Trophoblast cell (in vitro differentiated cells and primary cell): ENCODE measurements around the gene ME2.

Source experiments
- DNase-seq, 2 donors: peaks; one replicate each; pipeline ENCODE4 v3.0.0-alpha.2; 2016
- H2AFZ ChIP-seq: 2 replicates; pipeline ENCODE4 v1.6.1; 2013; ENCODE audit warnings: low read length, moderate library complexity, mild to moderate bottlenecking; ENCODE audit not compliant: insufficient read depth, poor library complexity
- H2AK5ac ChIP-seq: 2 replicates; pipeline ENCODE4 v1.6.1; 2013; ENCODE audit warnings: mild to moderate bottlenecking, low read length
- H2BK120ac ChIP-seq: 2 replicates; pipeline ENCODE4 v1.6.1; 2013; ENCODE audit warnings: low read length, mild to moderate bottlenecking, moderate library complexity; ENCODE audit not compliant: insufficient read depth, poor library complexity
- H2BK12ac ChIP-seq: 2 replicates; pipeline ENCODE4 v1.6.1; 2013; ENCODE audit warnings: mild to moderate bottlenecking, low read length, moderate library complexity
- H2BK5ac ChIP-seq: 2 replicates; pipeline ENCODE4 v1.6.1; 2013; ENCODE audit warnings: low read length, low read depth, moderate library complexity, mild to moderate bottlenecking; ENCODE audit not compliant: poor library complexity
- H3K14ac ChIP-seq: 2 replicates; pipeline ENCODE4 v1.6.1; 2013; ENCODE audit warnings: mild to moderate bottlenecking, low read length
- H3K18ac ChIP-seq: 2 replicates; pipeline ENCODE4 v1.6.1; 2013; ENCODE audit warnings: mild to moderate bottlenecking, low read length
- H3K23ac ChIP-seq: 2 replicates; pipeline ENCODE4 v1.6.1; 2013; ENCODE audit warnings: low read length
- H3K27ac ChIP-seq: 2 replicates; pipeline ENCODE4 v1.5.1; 2013; ENCODE audit warnings: low read depth, mild to moderate bottlenecking, inconsistent platforms, low read length, moderate library complexity
- H3K27me3 ChIP-seq: 2 replicates; pipeline ENCODE4 v1.6.1; 2013; ENCODE audit warnings: inconsistent platforms, mild to moderate bottlenecking, low read length, moderate library complexity; ENCODE audit not compliant: insufficient read depth
- H3K36me3 ChIP-seq, 2 experiments: 1 replicate in 1 of 2; 2 replicates in 1 of 2; pipeline ENCODE4 v1.6.1; 2013; ENCODE audit warnings: low read length in 2 of 2, mild to moderate bottlenecking in 2 of 2, moderate library complexity in 1 of 2; ENCODE audit not compliant: insufficient read depth in 2 of 2, control insufficient read depth in 1 of 2
- H3K4ac ChIP-seq: 2 replicates; pipeline ENCODE4 v1.6.1; 2013; ENCODE audit warnings: low read depth, mild to moderate bottlenecking, low read length, moderate library complexity
- H3K4me1 ChIP-seq, 2 experiments: 1 replicate in 1 of 2; 2 replicates in 1 of 2; pipeline ENCODE4 v1.6.1; 2013; ENCODE audit warnings: low read length in 2 of 2, mild to moderate bottlenecking in 2 of 2, moderate library complexity in 1 of 2; ENCODE audit not compliant: insufficient read depth in 2 of 2, control insufficient read depth in 1 of 2
- H3K4me2 ChIP-seq: 2 replicates; pipeline ENCODE4 v1.6.1; 2013; ENCODE audit warnings: inconsistent platforms, mild to moderate bottlenecking, low read length, moderate library complexity
- H3K4me3 ChIP-seq: 2 replicates; pipeline ENCODE4 v1.5.1; 2013; ENCODE audit warnings: mild to moderate bottlenecking, low read depth, low read length, inconsistent platforms
- H3K79me1 ChIP-seq: one replicate; pipeline ENCODE4 v1.6.1; 2013; ENCODE audit warnings: low read length
- H3K79me2 ChIP-seq: 2 replicates; pipeline ENCODE4 v1.6.1; 2013; ENCODE audit warnings: low read length, mild to moderate bottlenecking; ENCODE audit not compliant: control insufficient read depth, insufficient read depth, poor library complexity
- H3K9ac ChIP-seq: 2 replicates; pipeline ENCODE4 v1.6.1; 2013; ENCODE audit warnings: mild to moderate bottlenecking, low read length
- H3K9me3 ChIP-seq: 2 replicates; pipeline ENCODE4 v1.6.1; 2013; ENCODE audit warnings: low read depth, mild to moderate bottlenecking, control low read depth, inconsistent platforms, low read length; ENCODE audit not compliant: insufficient read depth
- H4K12ac ChIP-seq: 2 replicates; pipeline ENCODE4 v1.6.1; 2013; ENCODE audit warnings: low read depth, mild to moderate bottlenecking, low read length, moderate library complexity
- H4K8ac ChIP-seq: 2 replicates; pipeline ENCODE4 v1.6.1; 2013; ENCODE audit warnings: low read depth, mild to moderate bottlenecking, low read length, moderate library complexity
- H4K91ac ChIP-seq: one replicate; pipeline ENCODE4 v1.6.1; 2013; ENCODE audit warnings: low read depth, mild to moderate bottlenecking, low read length, moderate library complexity
- WGBS: extraction: QIAGEN DNeasy Blood & Tissue Kit; methylation state at CpG from one replicate; pipeline ENCODE4 v1.1.7; 2013; ENCODE audit warnings: missing lambda C conversion rate; ENCODE audit not compliant: insufficient read length, insufficient coverage; ENCODE audit errors: extremely low coverage; 5-methylcytosine and 5-hydroxymethylcytosine counted together

Gene ME2

DNA sequence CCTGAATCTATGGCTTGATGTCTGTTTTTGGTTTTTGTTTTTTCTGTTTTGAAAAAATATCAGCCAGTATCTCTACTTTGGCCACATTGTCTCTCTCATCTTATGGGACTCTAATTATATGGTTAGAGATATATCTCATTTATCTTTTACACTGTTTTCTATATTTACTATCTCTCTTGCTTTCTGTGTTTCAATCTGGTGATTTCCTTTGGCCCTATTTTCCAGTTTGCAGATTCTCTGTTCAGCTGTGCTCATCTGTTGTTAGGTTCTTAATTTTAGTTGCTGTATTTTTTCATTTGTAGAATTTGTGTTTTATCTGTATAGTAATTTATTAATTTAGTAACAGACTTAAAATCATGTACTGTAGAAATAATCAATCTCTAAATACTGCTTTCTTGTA is 47.6 kb downstream of the ME2 start:
- no peak for DNase-seq
- Histone ChIP-seq H3K18ac (no peak overlapping the region), H3K9ac (no peak overlapping the region)

DNA sequence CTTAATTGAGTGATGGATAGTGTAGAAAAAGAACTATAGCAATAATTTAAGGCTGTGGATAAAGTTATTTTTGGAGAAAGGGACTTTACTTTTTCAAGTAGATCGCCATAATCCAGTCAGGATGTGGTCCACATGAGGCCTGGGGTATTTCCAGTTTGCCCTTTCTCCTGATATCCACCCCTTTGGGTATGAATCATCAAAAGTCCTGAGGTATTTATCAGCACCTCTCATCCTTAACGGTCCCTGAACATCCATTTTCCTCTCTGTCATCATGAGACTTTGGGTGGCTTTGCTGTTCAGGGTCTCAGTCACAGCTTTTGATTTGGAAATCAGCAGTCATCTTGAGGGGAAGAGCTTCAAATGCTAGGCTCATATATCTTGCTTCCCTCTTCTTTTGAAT is 49.6 kb downstream of the ME2 start:
- H3K4me2 ChIP-seq = no peak overlapping the region

More for the DNA sequence above, 47.6 kb downstream of the ME2 start:
- no peak overlapping the region for H4K91ac ChIP-seq
- no peak overlapping the region for H2BK12ac ChIP-seq
- no peaks in the 10 kb centered on the region for H3K79me1 ChIP-seq
- H2BK5ac ChIP-seq = no peak overlapping the region
- H3K27me3 ChIP-seq = no peaks in the 10 kb centered on the region
- no peaks in the 10 kb centered on the region for H3K79me2 ChIP-seq
- no peak overlapping the region for H3K4ac ChIP-seq
- no peak overlapping the region for H4K8ac ChIP-seq
- no peak overlapping the region for H2AK5ac ChIP-seq
- no peaks in the 10 kb centered on the region for H3K9me3 ChIP-seq
- no peak overlapping the region for H3K14ac ChIP-seq
- no peak overlapping the region for H2BK120ac ChIP-seq
- H3K4me3 ChIP-seq = no peak overlapping the region
- H3K27ac ChIP-seq = no peak overlapping the region
- H2AFZ ChIP-seq = no peak overlapping the region
- no peak overlapping the region for H3K23ac ChIP-seq
- no peak overlapping the region for H4K12ac ChIP-seq
- H3K36me3 ChIP-seq = no peaks in the 10 kb centered on the region
- no peaks in the 10 kb centered on the region for H3K4me1 ChIP-seq
- no peak overlapping the region for H3K4me2 ChIP-seq

DNA sequence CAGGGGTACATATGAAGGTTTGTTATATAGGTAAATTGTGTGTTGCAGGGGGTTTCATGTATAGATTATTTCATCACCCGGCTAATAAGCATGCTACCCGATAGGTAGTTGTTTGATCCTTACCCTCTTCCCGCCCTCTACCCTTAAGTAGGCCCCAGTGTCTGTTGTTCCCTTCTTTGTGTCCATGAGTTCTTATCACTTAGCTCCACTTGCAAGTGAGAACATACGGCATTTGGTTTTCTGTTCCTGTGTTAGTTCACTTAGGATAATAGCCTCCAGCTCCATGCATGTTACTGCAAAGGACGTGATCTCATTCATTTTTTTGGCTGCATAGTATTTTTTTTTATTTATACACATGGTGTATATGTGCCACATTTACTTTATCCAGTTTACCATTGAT is 54.8 kb downstream of the ME2 start:
- Histone ChIP-seq H2BK5ac (no peak overlapping the region), H3K14ac (no peak overlapping the region), H2BK120ac (no peak overlapping the region), H3K27me3 (no peaks in the 10 kb centered on the region), H3K4me3 (no peak overlapping the region), H4K8ac (no peak overlapping the region), H2AK5ac (no peak overlapping the region), H4K12ac (no peak overlapping the region), H2AFZ (no peak overlapping the region), H3K36me3 (peaks cover 0 to 2% of the 10 kb centered on the region in 2 experiments), H3K27ac (no peak overlapping the region), H3K79me2 (no peaks in the 10 kb centered on the region), H3K79me1 (no peaks in the 10 kb centered on the region), H3K9me3 (no peaks in the 10 kb centered on the region), H2BK12ac (no peak overlapping the region), H4K91ac (no peak overlapping the region), H3K4me2 (no peak overlapping the region), H3K18ac (no peak overlapping the region), H3K4me1 (no peaks in the 10 kb centered on the region), H3K4ac (no peak overlapping the region), H3K9ac (no peak overlapping the region), H3K23ac (no peak overlapping the region)
- WGBS = no CpG with 5 or more reads among the region's 5 CpGs
- no peak for DNase-seq

More for the DNA sequence above, 49.6 kb downstream of the ME2 start:
- Histone ChIP-seq H3K36me3 (no peaks in the 10 kb centered on the region), H3K79me1 (no peaks in the 10 kb centered on the region), H3K4me1 (no peaks in the 10 kb centered on the region), H4K12ac (no peak overlapping the region), H3K18ac (no peak overlapping the region), H2BK120ac (no peak overlapping the region), H3K4ac (no peak overlapping the region), H2BK12ac (no peak overlapping the region), H4K8ac (no peak overlapping the region), H4K91ac (no peak overlapping the region), H3K4me3 (no peak overlapping the region), H3K9ac (no peak overlapping the region), H3K79me2 (no peaks in the 10 kb centered on the region), H2BK5ac (no peak overlapping the region), H3K27me3 (no peaks in the 10 kb centered on the region), H3K27ac (no peak overlapping the region), H3K23ac (no peak overlapping the region), H3K14ac (no peak overlapping the region), H2AK5ac (no peak overlapping the region), H2AFZ (no peak overlapping the region), H3K9me3 (no peaks in the 10 kb centered on the region)
- no CpG with 5 or more reads among the region's 2 CpGs for WGBS
- DNase-seq = no peak

DNA sequence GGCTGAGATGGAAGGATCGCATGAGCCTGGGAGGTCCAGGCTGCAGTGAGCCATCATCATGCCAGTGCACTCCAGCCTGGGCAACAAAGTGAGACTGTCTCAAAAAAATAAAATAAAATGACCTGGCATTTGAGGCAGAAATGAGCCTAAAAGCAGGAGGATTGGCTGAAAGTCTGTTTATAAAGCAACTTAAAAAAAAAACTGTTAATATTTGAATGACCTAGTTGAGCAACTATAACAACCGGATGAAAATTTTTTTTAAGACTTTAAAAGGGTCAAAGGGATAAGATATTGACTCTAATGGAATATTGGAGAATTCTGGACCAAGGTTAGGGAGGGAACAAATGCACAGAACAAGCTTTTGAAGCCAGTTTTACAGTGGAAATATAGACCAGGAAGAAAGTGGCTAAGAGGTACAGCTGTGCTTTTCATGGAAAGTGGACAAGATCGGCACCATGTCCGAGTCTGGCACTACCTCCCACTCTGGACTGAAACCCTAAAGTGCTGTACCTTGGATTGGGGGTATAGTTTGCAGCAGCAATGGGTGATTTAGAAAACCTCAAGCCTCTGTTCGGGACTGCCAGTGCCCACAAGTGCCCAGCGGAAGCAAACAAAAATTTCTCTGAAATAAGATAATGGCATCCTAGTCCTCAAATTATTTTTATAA is 55.8 kb downstream of the ME2 start:
- Histone ChIP-seq H3K4me3 (no peak overlapping the region), H3K36me3 (peaks cover 0 to 2% of the 10 kb centered on the region in 2 experiments), H3K4me1 (no peaks in the 10 kb centered on the region), H3K27me3 (no peaks in the 10 kb centered on the region), H3K18ac (no peak overlapping the region), H3K79me1 (no peaks in the 10 kb centered on the region), H3K9me3 (no peaks in the 10 kb centered on the region), H4K91ac (no peak overlapping the region), H3K4me2 (no peak overlapping the region), H2AFZ (no peak overlapping the region), H2BK5ac (no peak overlapping the region), H4K12ac (no peak overlapping the region), H3K14ac (no peak overlapping the region), H2AK5ac (no peak overlapping the region), H3K27ac (no peak overlapping the region), H3K4ac (no peak overlapping the region), H3K9ac (no peak overlapping the region), H3K79me2 (no peaks in the 10 kb centered on the region), H2BK120ac (no peak overlapping the region), H2BK12ac (no peak overlapping the region), H3K23ac (no peak overlapping the region), H4K8ac (no peak overlapping the region)
- no peak for DNase-seq
- no CpG with 5 or more reads among the region's 6 CpGs for WGBS
